HG03457 (cell line): ENCODE data around the gene FOXP2.
"Not testable (repeated sequence)": the region's sequence is repeated elsewhere in the genome, so short reads cannot be mapped to it uniquely, and the experiment has no call there.

ENCODE experiments used
- ATAC-seq: cut with Tn5 transposase; IDR thresholded peaks from one replicate; pipeline ENCODE4 v1.9.1; 2021; ENCODE audit warnings: moderate number of reproducible peaks; ENCODE audit not compliant: unreplicated experiment

Gene FOXP2

GRCh38 chr7:114488696-114489095 is 74.1 kb downstream of the FOXP2 start:
- ATAC-seq = no peak

- not testable (repeated sequence) for ATAC-seq
These were observed 82.9 kb downstream of the FOXP2 start for GRCh38 chr7:114497491-114497890.

GRCh38 chr7:114502454-114503254 is 88.0 kb downstream of the FOXP2 start:
- ATAC-seq = no peak

GRCh38 chr7:114504586-114504985 is 90.0 kb downstream of the FOXP2 start:
- no peak for ATAC-seq

- ATAC-seq = no peak
These were observed 92.8 kb downstream of the FOXP2 start for GRCh38 chr7:114507381-114507780.

GRCh38 chr7:114508086-114508485 is 93.5 kb downstream of the FOXP2 start:
- no peak for ATAC-seq

GRCh38 chr7:114510824-114511223 is 96.2 kb downstream of the FOXP2 start:
- not testable (repeated sequence) for ATAC-seq

GRCh38 chr7:114519240-114519639 is 104.6 kb downstream of the FOXP2 start:
- no peak for ATAC-seq

GRCh38 chr7:114522081-114522480 is 107.5 kb downstream of the FOXP2 start:
- no peak for ATAC-seq

- no peak for ATAC-seq
These were observed 113.0 kb downstream of the FOXP2 start for GRCh38 chr7:114527589-114527988.

GRCh38 chr7:114530057-114530611 is 115.5 kb downstream of the FOXP2 start:
- no peak for ATAC-seq

- ATAC-seq = no peak
These were observed 116.7 kb downstream of the FOXP2 start for GRCh38 chr7:114531326-114531725.

GRCh38 chr7:114533131-114533530 is 118.5 kb downstream of the FOXP2 start:
- no peak for ATAC-seq

- ATAC-seq = no peak
These were observed 120.3 kb downstream of the FOXP2 start for GRCh38 chr7:114534953-114535352.

- ATAC-seq = no peak
These were observed 125.0 kb downstream of the FOXP2 start for GRCh38 chr7:114539575-114539974.

GRCh38 chr7:114540291-114540690 is 125.7 kb downstream of the FOXP2 start:
- no peak for ATAC-seq

GRCh38 chr7:114547346-114547745 is 132.7 kb downstream of the FOXP2 start:
- not testable (repeated sequence) for ATAC-seq

GRCh38 chr7:114548081-114548980 is 133.7 kb downstream of the FOXP2 start:
- ATAC-seq = no peak

GRCh38 chr7:114554781-114555537 is 140.3 kb downstream of the FOXP2 start:
- no peak for ATAC-seq

- no peak for ATAC-seq
These were observed 152.8 kb downstream of the FOXP2 start for GRCh38 chr7:114567416-114567815.

GRCh38 chr7:114569220-114569619 is 154.6 kb downstream of the FOXP2 start:
- no peak for ATAC-seq
